Muscle layer of colon (tissue), 2 donors: ENCODE measurements around the gene CRYBB3.
"Not testable (repeated sequence)": the region's sequence is repeated elsewhere in the genome, so short reads cannot be mapped to it uniquely, and the experiment has no call there.

ENCODE experiments used
- H3K27ac ChIP-seq: one replicate; pipeline ENCODE4 v1.7.0; 2013; ENCODE audit warnings: low read depth, mild to moderate bottlenecking, low read length, moderate library complexity
- H3K27me3 ChIP-seq, 2 donors: one replicate each; pipeline ENCODE4 v1.7.0; 2013; ENCODE audit warnings: low read length in 2 of 2, mild to moderate bottlenecking in 2 of 2; ENCODE audit not compliant: insufficient read depth in 2 of 2, control insufficient read depth in 1 of 2
- H3K36me3 ChIP-seq: one replicate; pipeline ENCODE4 v1.7.0; 2013; ENCODE audit warnings: mild to moderate bottlenecking, low read length; ENCODE audit not compliant: insufficient read depth
- H3K4me1 ChIP-seq: one replicate; pipeline ENCODE4 v1.7.0; 2013; ENCODE audit warnings: mild to moderate bottlenecking, low read length; ENCODE audit not compliant: insufficient read depth
- H3K4me3 ChIP-seq, 2 donors: one replicate each; pipeline ENCODE4 v1.7.0; 2013; ENCODE audit warnings: low read length in 2 of 2, low read depth in 1 of 2, mild to moderate bottlenecking in 1 of 2, moderate library complexity in 1 of 2
- H3K9ac ChIP-seq: one replicate; pipeline ENCODE4 v1.7.0; 2013; ENCODE audit warnings: low read length
- H3K9me3 ChIP-seq: one replicate; pipeline ENCODE4 v1.7.0; 2013; ENCODE audit warnings: mild to moderate bottlenecking, low read length
- donor health status: abdominal sarcoma.
- donor health status: Adenocarcinoma of cecum.

Gene CRYBB3

GRCh38 chr22:25208743-25209505 is 9.3 kb downstream of the CRYBB3 start:
- no peaks in the 10 kb centered on the region for H3K27me3 ChIP-seq
- no peak overlapping the region for H3K9ac ChIP-seq
- no peaks in the 10 kb centered on the region for H3K36me3 ChIP-seq
- H3K9me3 ChIP-seq = peaks cover 4% of the 10 kb centered on the region
- H3K4me3 ChIP-seq = no peak overlapping the region
- no peaks in the 10 kb centered on the region for H3K4me1 ChIP-seq
- no peak overlapping the region for H3K27ac ChIP-seq

- H3K27me3 ChIP-seq = no peaks in the 10 kb centered on the region
- H3K36me3 ChIP-seq = no peaks in the 10 kb centered on the region
- H3K4me3 ChIP-seq = no peak overlapping the region
- H3K9ac ChIP-seq = no peak overlapping the region
- no peaks in the 10 kb centered on the region for H3K4me1 ChIP-seq
- no peak overlapping the region for H3K27ac ChIP-seq
- H3K9me3 ChIP-seq = peaks cover 4% of the 10 kb centered on the region
Observed at GRCh38 chr22:25210793-25211192, 11.1 kb downstream of the CRYBB3 start.

- H3K4me3 ChIP-seq = no peak overlapping the region
- no peak overlapping the region for H3K9ac ChIP-seq
- H3K4me1 ChIP-seq = no peaks in the 10 kb centered on the region
- peaks cover 4% of the 10 kb centered on the region for H3K9me3 ChIP-seq
- H3K36me3 ChIP-seq = no peaks in the 10 kb centered on the region
- H3K27ac ChIP-seq = no peak overlapping the region
- H3K27me3 ChIP-seq = no peaks in the 10 kb centered on the region
Observed at GRCh38 chr22:25212337-25212736, 12.7 kb downstream of the CRYBB3 start.

- Histone ChIP-seq H3K4me3 (no peak overlapping the region), H3K27me3 (no peaks in the 10 kb centered on the region), H3K36me3 (no peaks in the 10 kb centered on the region), H3K4me1 (no peaks in the 10 kb centered on the region), H3K27ac (no peak overlapping the region), H3K9ac (no peak overlapping the region), H3K9me3 (peaks cover 4% of the 10 kb centered on the region)
Observed at GRCh38 chr22:25213221-25213620, 13.6 kb downstream of the CRYBB3 start.

- no peak overlapping the region for H3K9ac ChIP-seq
- H3K27ac ChIP-seq = no peak overlapping the region
- H3K9me3 ChIP-seq = peaks cover 4% of the 10 kb centered on the region
- no peaks in the 10 kb centered on the region for H3K27me3 ChIP-seq
- no peaks in the 10 kb centered on the region for H3K4me1 ChIP-seq
- no peak overlapping the region for H3K4me3 ChIP-seq
- no peaks in the 10 kb centered on the region for H3K36me3 ChIP-seq
Observed at GRCh38 chr22:25216230-25216629, 16.6 kb downstream of the CRYBB3 start.

GRCh38 chr22:25219211-25219689 is 19.6 kb downstream of the CRYBB3 start, which contains the start of gene CRYBB2:
CRYBB2 (plus strand) TSS chr22:25219639; CDS start chr22:25221430, 1,791 bp downstream.
- Histone ChIP-seq H3K27ac (no peak within 1 kb of the TSS), H3K4me1 (no peaks in the 10 kb centered on the region), H3K9me3 (no peaks in the 10 kb centered on the region), H3K4me3 (no peak within 1 kb of the TSS), H3K36me3 (no peaks in the 10 kb centered on the region), H3K9ac (no peak within 1 kb of the TSS), H3K27me3 (no peaks in the 10 kb centered on the region)

GRCh38 chr22:25219948-25220442 is 20.3 kb downstream of the CRYBB3 start:
- H3K9me3 ChIP-seq = no peaks in the 10 kb centered on the region
- H3K27ac ChIP-seq = no peak overlapping the region
- no peaks in the 10 kb centered on the region for H3K36me3 ChIP-seq
- no peaks in the 10 kb centered on the region for H3K27me3 ChIP-seq
- no peak overlapping the region for H3K9ac ChIP-seq
- no peak overlapping the region for H3K4me3 ChIP-seq
- H3K4me1 ChIP-seq = no peaks in the 10 kb centered on the region

GRCh38 chr22:25221790-25222189 is 22.1 kb downstream of the CRYBB3 start:
- Histone ChIP-seq H3K4me1 (no peaks in the 10 kb centered on the region), H3K9me3 (no peaks in the 10 kb centered on the region), H3K27ac (no peak overlapping the region), H3K4me3 (no peak overlapping the region), H3K36me3 (no peaks in the 10 kb centered on the region), H3K9ac (no peak overlapping the region), H3K27me3 (no peaks in the 10 kb centered on the region)

- Histone ChIP-seq H3K4me1 (no peaks in the 10 kb centered on the region), H3K36me3 (no peaks in the 10 kb centered on the region), H3K9me3 (no peaks in the 10 kb centered on the region), H3K27ac (no peak overlapping the region), H3K9ac (no peak overlapping the region), H3K27me3 (no peaks in the 10 kb centered on the region), H3K4me3 (no peak overlapping the region)
Observed at GRCh38 chr22:25223269-25223850, 23.7 kb downstream of the CRYBB3 start.

GRCh38 chr22:25228822-25229221 is 29.2 kb downstream of the CRYBB3 start:
- H3K4me1 ChIP-seq = no peaks in the 10 kb centered on the region
- no peak overlapping the region for H3K27ac ChIP-seq
- H3K9ac ChIP-seq = no peak overlapping the region
- H3K9me3 ChIP-seq = no peaks in the 10 kb centered on the region
- peaks cover 0 to 4% of the 10 kb centered on the region in 2 donors for H3K27me3 ChIP-seq
- H3K36me3 ChIP-seq = no peaks in the 10 kb centered on the region
- no peak overlapping the region for H3K4me3 ChIP-seq

GRCh38 chr22:25230760-25231159 is 31.1 kb downstream of the CRYBB3 start:
- not testable (repeated sequence) for H3K4me1 ChIP-seq, H3K36me3 ChIP-seq, H3K9me3 ChIP-seq, H3K9ac ChIP-seq, H3K4me3 ChIP-seq, H3K27ac ChIP-seq
- peaks cover 0 to 12% of the 10 kb centered on the region in 2 donors for H3K27me3 ChIP-seq
